GM12892 (cell line): Measurements from ENCODE around the gene MAGEA6. TPM values are rescaled to one million over a fixed set of nuclear protein-coding genes. Genes with fewer than 3 reads are reported as not detected.
"Not testable (repeated sequence)": the region's sequence is repeated elsewhere in the genome, so short reads cannot be mapped to it uniquely, and the experiment has no call there.

ENCODE experiments used
- DNase-seq: peaks from one replicate; pipeline ENCODE4 v3.0.0; 2011; ENCODE audit not compliant: insufficient read length
- FAIRE-seq: peaks from 2 replicates; lab custom pipeline; 2011; peaks lifted over from hg19 to GRCh38; lab: Jason Lieb, UNC
- POLR2A ChIP-seq: IDR thresholded peaks from 2 replicates; pipeline ENCODE4 v1.6.1; 2011; ENCODE audit warnings: low read depth, low read length, control low read depth
- POLR2AphosphoS5 ChIP-seq: IDR thresholded peaks from 2 replicates; pipeline ENCODE4 v1.6.1; 2011; ENCODE audit warnings: low read depth, low read length, control low read depth
- TAF1 ChIP-seq: IDR thresholded peaks from 2 replicates; pipeline ENCODE4 v1.6.1; 2011; ENCODE audit warnings: low read depth, mild to moderate bottlenecking, control low read depth, low read length, borderline replicate concordance
- polyA plus RNA-seq: library from polyadenylated mRNA; unstranded; fragments of >200 nt; gene quantifications from one replicate; pipeline ENCODE4 v1.2.1, GENCODE V29; 2012; ENCODE audit warnings: missing spikeins, inconsistent platforms; ENCODE audit not compliant: missing spikeins

The MAGEA6 gene, protein sequence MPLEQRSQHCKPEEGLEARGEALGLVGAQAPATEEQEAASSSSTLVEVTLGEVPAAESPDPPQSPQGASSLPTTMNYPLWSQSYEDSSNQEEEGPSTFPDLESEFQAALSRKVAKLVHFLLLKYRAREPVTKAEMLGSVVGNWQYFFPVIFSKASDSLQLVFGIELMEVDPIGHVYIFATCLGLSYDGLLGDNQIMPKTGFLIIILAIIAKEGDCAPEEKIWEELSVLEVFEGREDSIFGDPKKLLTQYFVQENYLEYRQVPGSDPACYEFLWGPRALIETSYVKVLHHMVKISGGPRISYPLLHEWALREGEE
- polyA plus RNA-seq = 0.25 TPM

DNA sequence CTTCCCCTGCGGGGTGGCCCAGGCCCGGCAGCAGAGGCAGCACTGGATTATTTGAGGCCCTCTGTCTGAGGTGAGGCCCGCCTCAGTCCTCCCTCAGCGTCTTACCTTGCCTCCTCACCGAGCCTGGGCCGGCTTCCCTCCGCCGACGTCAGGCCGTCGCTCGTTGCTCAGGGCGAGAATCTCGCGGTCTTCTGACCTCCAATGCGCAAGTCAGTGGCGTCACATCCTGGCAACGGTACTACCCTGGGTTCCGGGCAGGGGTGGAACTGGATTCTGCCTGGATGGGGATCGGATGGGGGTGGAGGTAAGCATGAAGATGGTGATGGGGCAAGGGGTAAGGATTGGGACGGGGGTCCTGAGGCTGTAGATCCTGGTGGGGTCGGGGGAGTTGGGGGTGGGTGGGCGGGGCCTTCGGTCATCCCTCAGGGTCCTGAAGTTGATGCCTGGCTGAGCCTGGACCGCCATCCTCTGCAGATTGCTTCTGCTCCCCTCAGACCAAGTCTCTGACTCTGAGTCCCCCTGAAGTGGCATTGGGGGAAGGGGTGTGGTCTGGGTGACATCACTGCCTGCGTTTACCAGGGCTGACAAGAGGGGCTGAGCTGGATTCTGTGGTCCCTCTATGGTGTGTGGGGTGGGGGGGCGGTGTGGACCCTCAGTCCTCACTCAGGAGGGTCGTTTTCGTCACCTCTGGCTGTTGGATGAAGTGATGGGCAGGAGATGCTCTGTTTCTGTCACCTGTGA, at the start of gene MAGEA6:
MAGEA6 (minus strand) TSS at position 141 of the 741 bp plus-strand sequence. CDS start 2,039 bp downstream, outside the sequence.
- not testable (repeated sequence) for FAIRE-seq, DNase-seq

DNA sequence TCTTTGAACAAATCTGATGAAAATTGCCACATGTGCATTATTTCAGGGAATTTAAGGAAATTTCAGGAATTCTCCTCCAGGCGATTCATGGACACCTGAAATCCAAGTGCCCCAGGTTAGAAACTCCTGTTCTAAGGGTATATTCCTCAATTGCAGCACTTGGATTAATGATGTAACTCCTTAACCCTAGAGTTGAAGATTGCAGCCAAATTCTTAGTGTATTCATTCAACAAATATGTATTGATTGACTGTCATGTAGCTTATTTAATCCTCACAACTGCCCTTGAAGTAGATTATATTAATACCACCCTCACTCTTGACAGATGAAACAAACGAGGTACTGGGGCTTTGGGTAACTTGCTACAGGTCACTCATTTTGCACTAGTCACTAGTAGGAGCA, 49.8 kb upstream of the MAGEA6 start:
- FAIRE-seq (no peak), DNase-seq (no peak)
- TF ChIP-seq POLR2A (no peak), POLR2AphosphoS5 (no peak), TAF1 (no peak)

DNA sequence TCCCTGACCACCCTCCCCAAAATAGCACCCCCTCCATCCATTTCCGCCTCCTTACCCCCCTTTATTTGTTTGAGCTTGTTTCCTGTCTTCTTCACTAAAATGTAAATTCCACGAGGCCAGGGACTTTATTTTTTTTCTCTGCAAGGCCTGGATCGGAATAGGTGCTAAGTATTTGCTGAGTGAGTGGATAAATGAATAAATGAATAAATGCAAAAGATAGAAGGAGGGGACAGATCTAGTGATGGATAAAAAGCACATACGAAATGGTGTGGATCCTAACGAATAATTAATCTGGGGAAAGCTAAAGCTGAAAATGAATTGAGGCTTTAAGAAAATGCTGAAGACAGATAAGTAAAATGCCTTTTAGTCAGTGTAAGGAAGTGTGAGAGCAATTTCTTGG, 48.9 kb upstream of the MAGEA6 start:
- no peak for FAIRE-seq
- no peak for TF ChIP-seq POLR2A
- no peak for TF ChIP-seq POLR2AphosphoS5
- no peak for TF ChIP-seq TAF1
- no peak for DNase-seq

DNA sequence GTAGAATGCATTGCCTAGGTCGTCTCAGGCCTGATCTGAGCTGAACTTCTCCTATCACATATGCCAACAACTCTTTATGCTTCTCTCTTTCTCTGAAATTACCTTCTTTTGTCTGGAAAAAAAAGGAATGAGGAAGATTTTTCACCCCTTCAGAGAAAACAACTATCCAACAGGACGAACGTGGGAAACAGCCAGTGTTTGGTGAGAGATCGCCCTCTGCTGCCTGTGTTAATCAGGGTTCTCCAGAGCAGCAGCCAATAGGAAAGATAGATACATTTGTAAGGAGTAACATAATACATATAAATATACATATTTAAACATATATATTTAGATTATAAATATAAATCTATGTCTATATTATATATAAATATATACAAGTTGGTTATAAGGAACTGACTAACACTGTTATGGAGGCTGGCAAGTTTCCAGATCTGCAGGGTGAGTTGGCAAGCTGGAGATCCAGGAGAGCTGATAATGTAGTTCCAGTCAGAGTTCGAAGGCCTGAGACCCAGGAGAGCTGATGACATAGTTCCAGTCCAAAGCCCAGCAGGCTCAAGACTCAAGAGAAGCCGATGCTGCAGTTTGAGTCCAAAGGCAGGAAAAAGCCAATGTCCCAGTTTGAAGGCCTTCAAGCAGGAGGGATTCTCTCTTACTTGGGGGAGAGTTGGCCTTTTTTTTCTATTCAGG, 47.7 kb upstream of the MAGEA6 start:
- DNase-seq = no peak
- no peak for FAIRE-seq
- TF ChIP-seq TAF1 (no peak), POLR2A (no peak), POLR2AphosphoS5 (no peak)

DNA sequence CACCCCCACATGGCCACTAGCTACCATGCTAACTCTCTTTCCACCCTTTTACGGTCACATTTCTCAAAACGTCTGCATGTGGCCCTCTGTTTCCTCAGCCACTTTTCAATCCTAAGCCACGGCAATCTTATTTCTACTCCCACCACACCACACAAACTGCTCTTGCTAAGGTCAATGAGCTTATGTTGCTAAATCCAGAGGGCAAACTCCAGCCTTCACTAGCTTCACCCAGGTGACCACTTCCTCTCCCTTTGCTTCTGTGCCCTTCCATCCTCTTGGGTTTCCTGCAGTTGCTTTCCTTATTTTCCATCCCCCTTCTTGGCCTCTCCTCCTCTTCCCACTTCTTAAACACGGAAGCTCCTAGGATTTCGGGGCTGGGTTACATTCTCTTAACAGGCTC, 44.6 kb upstream of the MAGEA6 start:
- TF ChIP-seq POLR2A = no peak
- no peak for TF ChIP-seq TAF1
- TF ChIP-seq POLR2AphosphoS5 = no peak
- no peak for DNase-seq
- no peak for FAIRE-seq

DNA sequence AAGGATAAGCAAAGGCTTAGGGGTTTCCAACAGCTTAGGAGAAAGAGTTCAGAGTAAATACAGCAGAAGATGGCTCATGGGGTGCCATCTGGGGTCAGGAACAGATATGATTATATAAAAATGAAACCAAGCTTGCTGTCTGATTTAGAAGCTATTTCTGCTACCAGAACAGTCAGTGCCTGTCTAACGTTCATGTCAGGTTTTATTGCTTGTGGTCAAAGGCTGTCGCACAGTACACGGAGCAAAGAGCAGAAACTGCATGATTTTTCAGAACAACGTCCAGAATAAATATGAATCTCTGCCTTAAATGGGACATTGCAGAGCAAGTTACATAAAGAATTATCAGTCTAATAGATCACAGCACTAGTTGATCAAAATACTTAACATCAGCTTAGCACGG, 43.7 kb upstream of the MAGEA6 start:
- no peak for FAIRE-seq
- no peak for DNase-seq
- no peak for TF ChIP-seq TAF1
- TF ChIP-seq POLR2A = no peak
- TF ChIP-seq POLR2AphosphoS5 = no peak

DNA sequence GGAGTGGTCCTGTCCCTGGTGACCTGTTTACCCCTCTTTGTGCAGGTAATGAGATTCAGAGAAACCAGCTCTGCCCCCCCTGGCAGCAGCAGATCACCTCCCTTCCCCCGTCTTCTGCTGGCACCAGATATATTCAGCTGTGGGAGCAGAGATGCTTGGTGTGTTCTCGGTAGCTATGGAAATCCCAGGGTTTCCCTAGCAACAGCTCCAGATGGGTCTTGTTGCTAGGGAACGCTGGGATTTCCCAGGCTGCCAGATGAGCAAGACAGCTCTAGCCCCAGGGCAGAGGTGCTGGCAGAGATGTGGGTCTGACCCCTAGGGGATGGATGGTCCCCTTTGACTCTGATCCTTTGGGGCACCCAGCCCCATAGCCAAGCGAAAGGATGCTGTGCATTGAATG, 40.9 kb upstream of the MAGEA6 start:
- TF ChIP-seq TAF1 (no peak), POLR2A (no peak), POLR2AphosphoS5 (no peak)
- DNase-seq = no peak
- FAIRE-seq = no peak

DNA sequence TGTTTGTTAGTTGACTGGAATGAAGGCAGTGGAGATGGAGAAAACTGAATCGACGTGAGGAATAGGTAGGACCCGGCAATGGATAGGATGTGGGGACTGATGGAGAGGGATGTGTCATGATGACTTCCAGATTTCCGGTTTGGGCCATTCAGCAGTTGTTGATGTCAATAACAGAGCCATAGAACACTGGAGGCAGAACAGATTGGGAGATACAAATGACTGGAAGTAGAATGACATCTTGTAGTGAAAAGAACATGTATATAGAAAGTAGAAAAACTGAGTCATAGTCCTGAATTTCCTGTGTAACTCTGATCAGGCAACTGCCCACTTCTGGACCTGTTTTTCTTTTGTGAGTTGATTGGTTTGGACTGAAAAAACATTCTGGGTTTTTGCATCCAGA, 36.5 kb upstream of the MAGEA6 start:
- DNase-seq = no peak
- FAIRE-seq = no peak
- TF ChIP-seq TAF1 = no peak
- TF ChIP-seq POLR2A = no peak
- no peak for TF ChIP-seq POLR2AphosphoS5

DNA sequence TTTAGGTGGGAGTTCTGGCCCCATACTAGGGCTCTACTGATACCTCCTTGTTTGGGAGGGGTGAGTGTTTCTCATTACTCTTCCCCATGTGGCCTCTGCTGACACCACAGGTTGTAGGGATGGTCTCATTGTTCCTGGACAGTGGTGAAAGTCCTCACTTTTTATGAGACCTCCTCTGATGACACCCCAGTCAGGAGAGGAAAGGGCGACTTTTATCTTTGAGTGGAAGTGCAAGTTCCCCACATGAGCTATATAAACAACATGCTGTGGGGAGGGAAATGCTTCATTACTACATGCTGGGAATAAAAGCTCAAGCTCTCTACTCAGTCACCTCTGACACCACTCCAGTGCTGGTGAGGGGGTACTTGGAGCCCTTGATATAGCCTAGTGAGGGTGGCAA, 29.5 kb upstream of the MAGEA6 start:
- TF ChIP-seq POLR2AphosphoS5 = no peak
- TF ChIP-seq POLR2A = no peak
- TF ChIP-seq TAF1 = no peak
- FAIRE-seq = no peak

DNA sequence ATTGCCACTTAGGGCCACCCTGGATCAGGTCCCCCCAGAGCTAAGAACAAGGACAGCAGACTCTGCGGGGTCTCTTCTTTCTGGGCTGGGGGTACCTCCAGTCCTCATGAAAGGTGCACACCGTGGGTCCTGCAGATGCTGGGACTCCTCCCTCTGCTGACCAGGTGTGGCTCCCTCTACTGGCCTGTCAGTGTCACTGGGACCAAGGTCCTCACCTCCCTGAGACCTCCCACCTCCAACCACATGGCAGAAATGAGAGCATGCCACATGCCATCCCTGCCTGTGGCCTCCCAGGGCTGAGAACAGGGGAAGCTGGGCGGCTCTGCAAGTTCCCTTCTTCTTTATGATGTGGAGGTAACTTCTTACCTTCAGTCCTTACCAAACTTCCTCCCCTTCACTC, 17.6 kb upstream of the MAGEA6 start:
- not testable (repeated sequence) for DNase-seq
- peak; percentile 89 for FAIRE-seq

More for the DNA sequence above, 29.5 kb upstream of the MAGEA6 start:
- no peak for DNase-seq

DNA sequence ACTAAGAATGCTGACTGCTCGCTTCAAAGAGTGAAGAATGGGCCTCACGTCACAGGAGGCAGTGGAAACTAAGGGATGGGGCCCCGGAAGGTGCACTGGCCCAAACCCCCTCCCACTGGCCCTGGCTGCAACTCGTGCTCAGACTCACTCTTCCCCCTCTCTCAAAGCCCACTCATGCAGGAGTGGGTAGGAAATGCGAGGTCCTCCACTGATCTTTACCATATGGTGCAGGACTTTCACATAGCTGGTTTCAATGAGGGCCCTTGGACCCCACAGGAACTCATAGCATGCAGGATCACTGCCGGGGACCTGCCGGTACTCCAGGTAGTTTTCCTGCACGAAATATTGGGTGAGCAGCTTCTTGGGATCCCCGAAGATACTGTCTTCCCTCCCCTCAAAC, 2.9 kb downstream of the MAGEA6 start:
- not testable (repeated sequence) for FAIRE-seq, DNase-seq

DNA sequence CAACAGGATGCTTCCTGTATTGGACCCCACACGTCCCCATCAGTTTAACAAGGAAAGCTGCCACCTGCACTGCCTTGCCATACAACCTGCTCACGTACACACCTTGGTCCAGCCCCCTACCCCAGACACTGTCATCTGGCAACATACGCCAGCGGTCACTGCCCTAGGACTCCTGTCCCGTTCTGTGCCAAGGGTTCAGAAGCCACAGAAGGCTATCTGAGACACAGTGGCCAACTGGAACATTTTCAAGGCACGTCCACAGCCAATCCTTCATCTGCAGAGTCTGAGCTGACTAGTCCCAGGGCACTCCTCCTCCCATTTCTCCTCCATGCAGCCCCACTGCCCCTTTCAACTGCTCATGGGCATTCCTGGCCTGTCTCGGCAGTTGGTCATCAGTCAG, 7.9 kb downstream of the MAGEA6 start:
- DNase-seq, FAIRE-seq: not testable (repeated sequence)

DNA sequence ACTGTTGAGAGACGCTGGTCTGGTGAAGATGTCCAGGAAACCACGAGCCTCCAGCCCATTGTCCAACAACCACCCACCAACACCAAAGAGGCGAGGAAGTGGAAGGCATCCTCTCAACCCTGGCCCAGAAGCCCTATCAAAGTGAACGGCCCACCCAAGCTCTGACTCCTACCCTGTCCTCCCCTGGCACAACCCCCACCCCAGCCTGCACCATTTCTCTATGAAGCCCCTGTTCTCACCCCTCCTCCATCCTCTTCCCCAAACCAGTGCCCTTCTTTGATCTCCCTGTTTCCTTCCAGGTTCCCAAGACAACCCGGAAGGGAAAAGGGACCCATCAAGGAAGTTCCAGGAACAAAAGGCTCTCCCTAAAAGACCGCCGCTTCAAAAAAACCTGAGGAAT, 9.9 kb downstream of the MAGEA6 start:
- FAIRE-seq, DNase-seq: not testable (repeated sequence)

DNA sequence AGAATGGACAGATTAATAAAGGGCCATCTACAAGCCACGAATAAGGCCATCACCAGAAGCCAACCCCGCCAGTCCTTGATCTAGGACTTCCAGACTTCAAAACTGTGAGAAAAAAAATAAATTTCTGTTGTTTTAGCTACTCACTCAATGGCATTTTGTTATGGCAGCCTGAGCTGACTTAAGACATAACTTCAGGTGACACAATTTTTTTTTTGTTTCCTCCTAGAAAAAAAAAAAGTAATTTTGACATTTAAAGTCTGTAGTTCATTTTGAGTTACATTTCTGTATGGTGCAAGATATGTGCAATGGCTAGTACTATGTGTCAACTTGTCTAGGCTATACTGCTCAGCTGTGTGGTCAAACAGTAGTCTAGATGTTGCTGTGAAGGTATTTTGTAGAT, 10.6 kb downstream of the MAGEA6 start, which contains the start of gene CSAG3:
CSAG3 (plus strand) TSS at position 301 of the 400 bp plus-strand sequence.
- FAIRE-seq, DNase-seq: not testable (repeated sequence)

DNA sequence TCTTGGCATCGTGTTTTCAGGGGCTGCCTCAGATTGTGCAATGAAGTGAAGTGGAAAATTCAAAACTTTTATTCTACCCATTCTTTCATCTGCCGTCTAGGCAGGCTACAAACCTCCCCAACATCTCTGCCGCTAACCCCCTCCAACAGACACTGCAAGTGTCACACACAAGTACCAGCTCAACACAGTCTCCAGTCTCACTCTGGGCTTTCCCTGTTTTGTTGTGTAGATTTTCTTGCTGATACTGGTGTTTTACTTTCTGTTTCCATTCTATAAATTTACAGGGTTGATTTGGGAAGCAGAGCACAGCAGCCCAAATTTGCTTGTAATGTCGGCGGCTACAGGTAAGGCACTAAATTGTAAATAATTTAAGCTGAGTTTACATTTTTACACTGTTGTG, 14.6 kb downstream of the MAGEA6 start:
- DNase-seq, FAIRE-seq: not testable (repeated sequence)

DNA sequence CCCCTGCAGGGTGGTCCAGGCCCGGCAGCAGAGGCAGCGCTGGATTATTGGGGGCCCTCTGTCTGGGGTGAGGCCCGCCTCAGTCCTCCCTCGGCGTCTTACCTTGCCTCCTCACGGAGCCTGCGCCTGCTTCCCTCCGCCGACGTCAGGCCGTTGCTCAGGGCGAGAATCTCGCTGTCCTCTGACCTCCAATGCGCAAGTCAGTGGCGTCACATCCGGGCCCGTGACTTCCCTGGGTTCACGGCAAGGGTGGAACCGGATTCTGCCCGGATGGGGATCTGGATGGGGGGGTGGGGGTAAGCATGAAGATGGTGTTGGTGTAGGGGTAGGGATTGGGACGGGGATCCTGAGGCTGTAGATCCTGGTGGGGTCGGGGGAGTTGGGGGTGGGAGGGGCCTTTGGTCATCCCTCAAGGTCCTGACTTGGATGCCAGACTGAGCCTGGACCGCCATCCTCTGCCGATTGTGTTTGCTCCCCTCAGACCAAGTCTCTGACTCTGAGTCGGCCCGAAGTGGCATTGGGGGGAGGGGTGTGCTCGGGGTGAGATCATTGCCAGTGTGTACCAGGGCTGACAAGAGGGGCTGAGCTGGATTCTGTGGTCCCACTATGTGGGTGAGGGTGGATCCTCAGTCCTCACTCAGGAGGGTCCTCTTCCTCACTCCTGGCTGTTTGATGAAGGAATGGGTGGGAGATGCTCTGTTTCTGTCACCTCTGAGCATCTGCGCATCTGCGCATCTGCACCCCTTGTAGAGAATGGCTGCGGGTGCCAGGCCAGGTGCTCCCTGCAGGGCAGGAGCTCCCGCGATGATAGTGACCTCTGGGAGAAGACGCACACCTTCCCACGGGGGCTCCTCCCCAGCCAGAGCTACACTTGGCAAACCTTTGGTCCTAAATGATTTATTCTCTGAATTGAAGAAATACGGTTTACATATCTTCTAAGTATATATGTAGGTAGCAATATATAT, 15.5 kb downstream of the MAGEA6 start, which contains the start of gene MAGEA2:
MAGEA2 (minus strand) TSS at position 157 of the 965 bp plus-strand sequence. CDS start 2,479 bp downstream, outside the sequence.
- DNase-seq = not testable (repeated sequence)

More for the DNA sequence above, 15.5 kb downstream of the MAGEA6 start, which contains the start of gene MAGEA2:
- FAIRE-seq = not testable (repeated sequence)
